Mesothelial cell of epicardium (in vitro differentiated cells): ENCODE measurements around the gene CRYBA1. TPM values are rescaled to one million over a fixed set of nuclear protein-coding genes. Genes with fewer than 3 reads are reported as not detected.
A peak's percentile ranks its signal among the peaks of the same experiment; 100 is the strongest.

Experiments used
- DNase-seq, 2 experiments: peaks; one replicate each; pipeline ENCODE4 v3.0.0; 2021; ENCODE audit warnings: low spot score in 2 of 2; ENCODE audit not compliant: unreplicated experiment in 2 of 2
- H3K27ac Mint-ChIP-seq: 2 replicates; pipeline ENCODE4 v1.8.0; 2021; ENCODE audit warnings: mixed read lengths
- H3K27me3 Mint-ChIP-seq: 2 replicates; pipeline ENCODE4 v1.8.0; 2021; ENCODE audit warnings: low read depth, mixed read lengths
- H3K36me3 Mint-ChIP-seq: 2 replicates; pipeline ENCODE4 v1.8.0; 2021; ENCODE audit warnings: mixed read lengths
- H3K4me1 Mint-ChIP-seq: 2 replicates; pipeline ENCODE4 v1.8.0; 2021; ENCODE audit warnings: mixed read lengths
- H3K4me3 Mint-ChIP-seq: 2 replicates; pipeline ENCODE4 v1.8.0; 2021; ENCODE audit warnings: mild to moderate bottlenecking, moderate library complexity, mixed read lengths
- H3K9me3 Mint-ChIP-seq: 2 replicates; pipeline ENCODE4 v1.8.0; 2021; ENCODE audit warnings: mixed read lengths
- CTCF ChIP-seq: fragments of 200-600 bp; sonication (generic); IDR thresholded peaks from one replicate; pipeline ENCODE4 v1.5.0; 2021; ENCODE audit warnings: antibody characterized with exemption; ENCODE audit not compliant: unreplicated experiment
- total RNA-seq: library from RNA; stranded (reverse); gene quantifications from 3 replicates; pipeline ENCODE4 v1.2.1, GENCODE V29; 2021

CRYBA1 gene
- total RNA-seq, 1 donor from 2014 or later = not detected

GRCh38 chr17:29273924-29274323 is 27.3 kb downstream of the CRYBA1 start:
- no peak for TF ChIP-seq CTCF
- no peak for DNase-seq
- Mint-ChIP-seq H3K4me1 (peaks cover 7% of the 10 kb centered on the region), H3K9me3 (no peaks in the 10 kb centered on the region), H3K27ac (peak overlapping the region; percentile 30), H3K27me3 (no peaks in the 10 kb centered on the region), H3K4me3 (no peak overlapping the region), H3K36me3 (peaks cover 40% of the 10 kb centered on the region)

- Mint-ChIP-seq H3K9me3 (no peaks in the 10 kb centered on the region), H3K36me3 (peaks cover 58% of the 10 kb centered on the region), H3K27ac (no peak overlapping the region), H3K4me1 (peaks cover 9% of the 10 kb centered on the region), H3K4me3 (no peak overlapping the region), H3K27me3 (no peaks in the 10 kb centered on the region)
- no peak for DNase-seq
- no peak for TF ChIP-seq CTCF
These were observed 32.0 kb downstream of the CRYBA1 start for GRCh38 chr17:29278692-29279091.

- Mint-ChIP-seq H3K9me3 (no peaks in the 10 kb centered on the region), H3K27ac (no peak overlapping the region), H3K4me1 (peaks cover 14% of the 10 kb centered on the region), H3K36me3 (peaks cover 57% of the 10 kb centered on the region), H3K27me3 (no peaks in the 10 kb centered on the region), H3K4me3 (no peak overlapping the region)
- no peak for DNase-seq
- TF ChIP-seq CTCF = no peak
These were observed 32.9 kb downstream of the CRYBA1 start for GRCh38 chr17:29279397-29280070.

GRCh38 chr17:29283496-29283895 is 36.8 kb downstream of the CRYBA1 start:
- Mint-ChIP-seq H3K9me3 (no peaks in the 10 kb centered on the region), H3K4me1 (peaks cover 19% of the 10 kb centered on the region), H3K36me3 (peaks cover 61% of the 10 kb centered on the region), H3K27me3 (no peaks in the 10 kb centered on the region), H3K4me3 (no peak overlapping the region), H3K27ac (peak overlapping the region; percentile 47)
- no peak for TF ChIP-seq CTCF
- DNase-seq = no peak

GRCh38 chr17:29283961-29284360 is 37.3 kb downstream of the CRYBA1 start:
- Mint-ChIP-seq H3K9me3 (no peaks in the 10 kb centered on the region), H3K4me3 (no peak overlapping the region), H3K4me1 (peaks cover 24% of the 10 kb centered on the region), H3K27ac (peak overlapping the region; percentile 8), H3K27me3 (no peaks in the 10 kb centered on the region), H3K36me3 (peaks cover 61% of the 10 kb centered on the region)
- DNase-seq = no peak
- no peak for TF ChIP-seq CTCF
